Frontal cortex (tissue), 4 donors: ENCODE results near the gene KCNMB1. TPM values are rescaled to one million over a fixed set of nuclear protein-coding genes. Genes with fewer than 3 reads are reported as not detected.
A peak's percentile ranks its signal among the peaks of the same experiment; 100 is the strongest.

Experiments used
- DNase-seq, 2 donors: peaks; one replicate each; pipeline ENCODE4 v3.0.0; 2012; ENCODE audit warnings: low spot score in 2 of 2
- FAIRE-seq: peaks from 2 replicates; lab custom pipeline; 2012; peaks lifted over from hg19 to GRCh38; lab: Jason Lieb, UNC
- total RNA-seq: library from RNA; depleted of rRNA; stranded (reverse); fragments of >200 nt; gene quantifications from one replicate; pipeline ENCODE4 v1.2.3, GENCODE V29; 2014
- donor health status: control.
- donor health status: control.
- donor health status: control.

Gene KCNMB1
- total RNA-seq, 1 donor from 2014 or later = under 0.01 TPM

DNA sequence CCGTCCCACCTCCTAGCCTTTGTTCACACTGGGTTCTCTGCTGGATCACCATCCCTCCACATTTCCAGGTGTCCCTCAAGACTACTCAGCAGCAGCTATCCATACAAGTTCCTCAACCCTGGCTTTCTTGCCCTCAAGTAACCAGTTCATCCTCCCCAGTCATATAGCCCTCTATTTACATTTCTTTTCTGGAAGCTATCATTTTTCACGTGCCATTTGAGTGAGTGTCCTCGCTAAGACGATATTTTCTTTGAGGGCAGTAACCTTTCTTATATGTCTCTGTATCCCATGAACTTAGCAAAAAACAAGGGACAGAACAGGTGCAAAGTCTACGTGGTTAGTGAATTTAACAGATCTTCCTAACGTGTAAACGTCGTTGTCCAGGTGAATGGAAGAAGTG lies 29.6 kb upstream of the KCNMB1 start:
- FAIRE-seq (no peak), DNase-seq (no peak)

DNA sequence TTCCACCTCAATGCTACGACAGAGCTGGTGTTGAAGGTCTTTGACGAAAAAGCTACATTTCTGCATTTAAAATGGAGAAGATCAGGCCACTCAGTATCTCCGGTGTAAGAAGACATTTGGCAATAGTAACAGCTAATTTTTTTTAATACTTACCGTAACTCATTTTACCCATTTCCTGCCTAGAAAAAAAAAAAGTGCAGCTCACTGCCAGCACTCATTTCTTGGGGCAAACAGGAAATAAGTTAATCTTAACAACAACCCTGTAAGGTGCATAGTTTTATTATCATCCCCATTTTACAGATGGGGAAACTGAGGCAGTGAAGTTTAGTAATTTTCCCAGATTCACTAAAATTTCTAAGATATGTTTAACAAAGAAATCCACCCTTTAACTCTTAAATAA lies 27.4 kb upstream of the KCNMB1 start:
- DNase-seq (no peak), FAIRE-seq (no peak)

DNA sequence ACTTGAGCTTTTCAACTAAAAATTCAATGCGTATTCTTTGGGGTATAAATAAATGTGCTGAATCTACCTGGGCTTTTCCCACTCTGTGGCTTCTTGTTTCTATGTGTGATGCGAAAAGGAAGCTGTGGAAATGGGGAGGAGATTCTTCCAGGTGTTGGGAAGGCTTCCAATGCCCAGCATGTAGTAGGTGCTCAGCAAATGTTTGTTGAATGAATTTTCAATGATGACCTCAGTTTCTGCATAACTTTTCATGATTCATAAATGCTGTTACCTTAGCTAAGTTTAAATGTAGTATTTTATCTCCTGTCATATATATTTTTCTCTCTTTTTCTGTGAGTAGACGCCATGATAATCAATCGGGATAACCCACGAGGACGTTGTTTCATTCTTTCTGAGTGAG lies 25.6 kb upstream of the KCNMB1 start:
- DNase-seq (no peak), FAIRE-seq (no peak)

DNA sequence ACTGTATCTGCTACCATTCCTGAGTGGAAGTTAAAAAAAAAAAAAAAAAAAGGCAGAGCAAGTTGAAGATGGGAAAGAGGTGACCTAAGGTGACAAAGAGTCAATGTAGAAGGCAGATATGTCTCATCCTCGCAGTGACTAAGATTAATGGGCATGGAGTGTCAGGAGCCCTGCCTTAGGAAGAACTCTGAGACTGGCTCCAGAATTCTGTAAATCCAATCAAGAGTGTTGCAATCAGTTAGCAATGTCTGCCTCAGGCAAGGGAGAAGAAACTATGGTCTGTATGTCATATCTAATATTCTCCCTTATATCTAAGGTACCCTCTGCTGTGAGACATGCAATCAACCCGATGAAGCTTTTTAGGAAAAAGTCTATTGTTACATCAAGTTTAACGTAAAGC lies 24.7 kb upstream of the KCNMB1 start:
- FAIRE-seq = no peak
- no peak for DNase-seq

DNA sequence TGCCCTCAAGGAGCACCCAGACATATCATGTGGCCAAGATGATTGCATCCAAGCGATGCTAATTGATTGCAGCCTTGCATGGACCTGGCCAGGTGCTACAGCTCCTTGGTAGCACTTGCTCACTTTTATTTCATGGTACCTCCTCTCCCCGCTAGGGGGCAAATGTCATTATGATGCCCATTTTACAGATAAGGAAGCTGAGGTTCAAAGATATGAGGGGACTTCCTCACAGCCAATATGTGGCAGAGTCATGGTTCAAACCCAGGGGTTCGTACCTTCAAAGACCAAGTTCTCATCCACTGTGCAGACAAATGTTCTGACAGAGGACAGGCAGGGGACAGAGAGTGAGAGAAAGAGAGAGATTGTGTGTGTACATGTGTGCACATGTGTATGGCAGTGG lies 21.9 kb upstream of the KCNMB1 start:
- FAIRE-seq (no peak), DNase-seq (no peak)

DNA sequence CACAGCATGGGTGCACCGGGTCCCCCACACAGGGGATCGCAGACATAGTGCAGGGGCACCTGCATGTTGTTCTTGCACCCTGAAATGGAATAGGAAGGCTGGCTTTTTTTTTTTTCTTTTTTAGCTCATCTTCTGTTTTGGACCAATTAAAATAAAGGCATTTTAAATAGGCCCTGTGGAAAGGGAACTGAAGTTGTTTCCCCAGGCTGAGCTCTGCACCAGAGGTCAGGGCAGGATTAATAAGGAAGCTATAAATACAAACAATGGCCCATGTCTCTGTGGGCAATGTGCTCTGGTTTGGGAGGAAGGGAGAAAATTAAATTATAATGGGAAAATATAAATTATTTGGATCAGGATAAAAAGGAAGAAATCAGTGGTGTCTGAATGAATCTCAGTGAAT lies 21.2 kb upstream of the KCNMB1 start:
- FAIRE-seq (no peak), DNase-seq (no peak)

DNA sequence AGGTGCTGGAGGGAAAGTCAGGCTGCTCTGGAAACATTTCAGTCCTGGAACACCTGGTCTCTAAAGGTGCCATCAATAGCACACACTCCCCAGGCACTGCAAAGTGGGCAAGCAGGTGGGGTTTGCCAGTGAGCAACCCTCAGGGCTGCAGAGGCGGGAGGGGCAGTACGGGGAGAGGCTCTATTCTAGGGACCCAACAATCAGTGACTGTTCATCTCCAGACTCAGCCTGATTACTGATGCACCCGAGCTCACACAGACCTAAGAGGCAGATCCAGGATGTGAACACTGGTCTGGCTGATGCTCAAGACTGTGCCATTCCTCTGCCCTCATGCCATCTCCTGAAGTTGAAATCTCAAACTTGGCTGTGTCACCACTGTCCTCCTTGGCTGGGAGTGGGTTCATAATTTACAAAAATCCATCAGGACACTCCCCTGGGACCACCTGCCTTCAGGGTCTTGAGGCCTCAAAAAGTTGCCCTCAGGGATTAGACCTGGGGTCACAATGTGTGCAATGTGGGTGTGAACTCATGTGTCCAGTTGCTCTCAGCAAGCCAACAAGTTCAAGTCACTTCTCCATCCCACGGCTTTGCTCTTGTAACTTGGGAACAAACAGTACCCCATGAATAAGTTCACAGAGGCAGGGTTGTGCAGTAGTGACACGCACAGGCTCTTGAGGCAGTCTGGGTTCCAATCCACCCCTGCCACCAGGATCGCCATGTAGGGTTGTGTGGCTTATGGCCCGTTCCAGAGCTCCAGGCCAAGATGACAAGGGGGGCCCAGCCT lies 19.9 kb upstream of the KCNMB1 start:
- FAIRE-seq (no peak), DNase-seq (no peak)

DNA sequence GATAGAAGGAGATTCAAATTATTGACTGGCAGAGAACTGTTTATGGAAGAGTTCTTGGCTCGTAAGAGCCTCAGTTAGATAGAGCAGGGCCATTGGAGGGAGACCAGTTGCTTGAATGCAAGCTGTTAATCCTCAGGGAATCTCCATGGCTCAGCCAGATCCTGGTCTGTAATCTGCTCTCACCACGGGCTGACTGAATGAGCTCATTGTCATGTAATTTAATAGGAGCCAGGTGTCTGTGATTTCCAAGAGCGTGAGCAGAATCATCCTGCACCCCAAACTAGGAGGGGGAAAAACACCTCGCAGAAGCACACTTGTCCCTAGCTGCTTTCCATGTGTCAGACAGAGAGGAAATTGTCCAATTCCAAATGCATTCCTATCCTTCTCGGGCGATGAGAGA lies 19.1 kb upstream of the KCNMB1 start:
- no peak for FAIRE-seq
- DNase-seq = no peak

DNA sequence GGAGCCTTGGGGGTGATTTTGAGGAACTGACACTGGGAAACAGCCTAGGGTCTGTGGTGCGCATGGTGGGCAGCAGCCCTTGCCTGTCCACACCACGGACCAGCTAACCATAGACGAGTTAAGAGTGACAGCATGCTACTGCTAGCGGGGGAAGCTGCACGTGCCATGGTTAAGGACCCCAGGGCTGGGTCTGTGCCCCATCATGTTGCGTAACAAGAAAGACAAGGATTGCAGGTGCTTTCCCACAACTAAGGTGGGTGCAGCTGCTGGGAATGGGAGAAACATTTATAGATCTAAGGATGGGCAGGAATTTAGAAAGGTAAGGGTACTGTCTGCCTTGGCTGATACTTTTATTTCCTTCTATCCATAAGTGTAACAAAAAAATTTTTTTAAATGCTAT lies 17.9 kb upstream of the KCNMB1 start:
- FAIRE-seq = no peak

DNA sequence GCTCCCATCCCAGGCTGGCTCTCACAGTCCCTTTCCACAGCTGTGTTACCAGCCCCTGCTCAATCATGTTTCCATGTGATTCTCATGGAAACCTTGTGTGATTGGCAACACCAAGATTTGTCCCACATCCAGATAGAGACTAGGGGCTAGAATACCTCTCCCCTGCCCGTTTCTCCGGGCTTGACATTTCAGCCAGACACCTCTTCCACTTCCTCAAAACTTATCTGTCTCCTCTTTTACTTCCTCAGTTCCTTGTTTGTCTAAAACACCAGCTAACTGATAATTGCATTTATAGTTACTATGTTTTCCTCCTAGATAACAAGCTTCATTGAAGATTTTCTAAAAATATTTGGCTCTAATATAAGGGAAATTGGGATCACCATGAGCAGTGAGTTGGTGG lies 16.6 kb upstream of the KCNMB1 start:
- no peak for FAIRE-seq

More for the DNA sequence above, 17.9 kb upstream of the KCNMB1 start:
- DNase-seq = no peak

DNA sequence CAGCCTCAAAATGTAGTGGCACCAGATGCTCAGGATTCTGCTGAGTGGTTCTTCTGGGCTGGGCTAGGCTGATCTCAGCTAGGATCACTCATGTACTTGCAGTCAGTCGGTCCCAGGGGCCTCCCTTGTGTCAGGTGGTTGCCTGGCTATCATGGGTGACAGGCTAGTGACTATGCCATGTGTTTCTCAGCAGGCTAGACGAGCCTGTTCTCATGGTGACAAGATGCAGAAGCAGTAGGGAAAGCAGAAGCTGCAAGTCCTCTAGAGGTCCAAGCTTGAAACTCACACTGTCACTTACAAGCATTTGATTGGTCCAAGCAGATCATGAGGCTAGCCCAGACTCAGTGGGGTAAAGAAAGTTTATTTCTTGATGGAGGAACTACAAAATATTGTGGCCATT lies 15.2 kb upstream of the KCNMB1 start:
- DNase-seq = no peak
- no peak for FAIRE-seq

More for the DNA sequence above, 16.6 kb upstream of the KCNMB1 start:
- DNase-seq = no peak

DNA sequence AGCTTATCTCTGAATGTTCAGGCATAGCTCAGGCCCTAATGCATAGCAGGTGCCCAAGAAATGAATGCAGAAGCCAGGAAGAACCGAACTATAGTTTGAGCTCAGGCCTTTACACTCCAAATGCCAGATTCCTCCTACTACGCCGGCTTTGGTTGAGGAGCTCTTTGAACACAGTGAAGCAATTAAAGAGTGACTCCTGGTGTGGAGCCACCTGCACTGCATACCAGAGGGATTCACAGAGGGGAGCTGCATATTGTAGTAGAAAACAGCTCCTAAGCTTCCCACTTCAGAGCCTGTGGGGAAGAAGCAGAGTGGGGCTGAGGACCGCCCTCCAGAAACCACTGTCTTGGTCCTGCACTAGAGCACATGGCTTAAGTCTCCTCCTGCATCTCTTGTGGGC lies 14.5 kb upstream of the KCNMB1 start:
- no peak for DNase-seq
- no peak for FAIRE-seq

DNA sequence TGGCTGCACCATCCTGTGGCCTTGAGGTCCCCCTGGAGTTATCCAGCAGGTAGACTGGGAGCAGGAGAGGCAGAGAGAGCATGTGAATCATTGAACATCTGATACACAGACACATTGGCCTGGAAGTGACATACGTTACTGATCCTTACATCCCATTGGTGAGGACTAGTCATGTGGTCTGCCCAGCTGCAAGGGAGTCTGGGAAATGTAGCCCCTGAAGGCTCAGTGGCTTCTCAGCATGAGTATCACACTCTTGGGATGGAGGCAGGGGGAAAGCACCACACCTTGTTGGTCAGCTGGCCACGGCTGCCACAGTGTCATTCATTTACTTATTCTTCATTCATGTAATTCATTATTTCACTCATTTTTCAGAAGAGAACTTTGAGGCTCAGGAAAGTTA lies 13.3 kb upstream of the KCNMB1 start:
- DNase-seq = no peak
- FAIRE-seq = no peak

DNA sequence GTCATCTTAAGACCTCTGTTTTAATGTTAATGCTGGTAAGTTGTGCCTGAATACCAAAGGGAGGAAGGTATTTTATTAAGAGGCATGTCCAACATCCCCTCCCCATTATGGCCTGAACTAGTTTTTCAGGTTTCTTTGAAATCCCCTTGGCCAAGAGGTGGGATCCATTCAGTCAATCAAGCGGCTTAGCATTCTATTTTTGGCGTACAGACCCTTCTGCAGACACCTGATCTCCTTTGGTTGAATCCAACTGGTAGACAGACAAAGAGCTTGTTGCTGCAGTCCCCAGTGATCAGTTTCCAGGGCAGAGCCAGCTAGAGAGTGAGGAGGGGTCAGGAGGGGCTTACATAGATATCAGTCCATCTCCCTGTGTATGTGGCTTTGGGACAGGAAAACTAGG lies 7.9 kb upstream of the KCNMB1 start:
- FAIRE-seq = no peak

DNA sequence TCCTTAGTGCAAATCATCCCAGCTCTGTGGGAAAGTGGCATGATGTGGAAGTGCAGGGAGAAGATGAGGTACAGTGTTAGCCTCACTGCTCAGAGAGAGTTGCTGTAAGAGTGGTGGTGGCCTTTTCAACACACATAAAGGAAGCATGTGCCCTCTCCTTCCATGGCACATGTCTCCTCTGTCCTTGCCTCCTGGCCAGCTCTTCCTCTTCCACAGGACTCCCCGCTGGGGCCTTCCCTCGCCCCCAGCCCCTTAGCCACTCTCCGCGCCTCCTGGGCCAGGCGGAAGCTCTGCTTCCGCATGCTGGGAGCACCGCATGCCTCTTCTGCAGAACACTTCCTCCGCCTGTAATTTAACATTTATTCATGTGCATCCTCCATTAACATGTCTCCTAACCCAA lies 4.8 kb upstream of the KCNMB1 start:
- no peak for DNase-seq
- no peak for FAIRE-seq

More for the DNA sequence above, 7.9 kb upstream of the KCNMB1 start:
- no peak for DNase-seq

DNA sequence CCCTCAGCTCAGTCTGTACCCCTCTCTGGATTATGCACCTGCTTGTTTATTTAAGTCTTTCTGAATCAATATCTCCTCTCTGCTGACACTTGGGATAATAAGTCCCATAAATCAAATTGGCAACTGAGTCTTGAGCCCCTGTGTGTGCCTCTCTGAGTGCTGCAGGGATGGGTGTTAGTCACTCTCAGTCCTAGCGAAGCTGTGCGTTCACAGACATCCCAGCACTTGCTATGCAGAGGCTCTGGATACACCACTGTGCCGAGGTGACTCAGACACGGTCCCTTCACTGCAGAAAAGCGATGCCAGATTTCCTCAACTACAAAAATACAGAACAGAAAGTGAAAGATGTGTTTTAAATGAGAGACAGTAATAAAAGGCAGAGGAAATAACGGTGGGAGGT lies 4.1 kb upstream of the KCNMB1 start:
- peak in 1 of 2 donors; percentile 22 for DNase-seq
- no peak for FAIRE-seq

DNA sequence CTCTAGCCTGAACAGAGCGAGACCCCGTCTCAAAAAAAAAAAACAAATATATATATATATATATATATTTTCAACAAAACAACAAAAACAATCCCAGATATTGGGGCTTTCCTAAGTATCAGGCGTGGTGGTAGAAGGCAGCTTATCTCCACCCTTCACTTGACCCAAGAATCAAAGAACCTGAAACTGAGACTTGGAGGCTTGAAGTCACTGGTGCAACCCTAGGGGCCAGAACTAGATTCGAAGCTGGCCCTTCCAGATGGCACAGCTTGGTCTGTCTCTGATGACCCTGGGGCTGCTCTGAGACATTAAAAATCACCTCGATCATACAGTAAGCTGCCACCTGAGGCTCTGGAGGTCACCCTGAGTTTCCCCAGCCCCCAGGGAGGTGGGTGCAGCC lies 1.3 kb upstream of the KCNMB1 start:
- FAIRE-seq = no peak
- DNase-seq = no peak

DNA sequence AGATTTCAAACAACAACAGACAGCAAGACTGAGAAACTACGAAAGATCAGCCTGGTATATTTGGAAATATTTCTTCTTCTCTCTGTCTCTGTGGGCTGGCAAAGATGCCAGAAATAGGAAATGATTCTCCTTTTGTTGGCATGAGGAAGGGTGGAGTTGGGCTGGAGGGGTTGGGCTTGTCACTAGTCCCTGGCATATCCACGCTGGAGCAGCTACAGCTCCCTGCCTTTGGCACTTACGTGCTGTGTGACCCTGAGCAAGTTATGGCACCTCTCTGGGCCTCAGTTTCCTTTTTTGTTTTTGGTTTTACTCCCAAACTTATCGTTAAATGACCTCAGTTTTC lies 354 bp upstream of the KCNMB1 start:
- no peak for FAIRE-seq
- DNase-seq = peak in 1 of 2 donors; percentile 47

DNA sequence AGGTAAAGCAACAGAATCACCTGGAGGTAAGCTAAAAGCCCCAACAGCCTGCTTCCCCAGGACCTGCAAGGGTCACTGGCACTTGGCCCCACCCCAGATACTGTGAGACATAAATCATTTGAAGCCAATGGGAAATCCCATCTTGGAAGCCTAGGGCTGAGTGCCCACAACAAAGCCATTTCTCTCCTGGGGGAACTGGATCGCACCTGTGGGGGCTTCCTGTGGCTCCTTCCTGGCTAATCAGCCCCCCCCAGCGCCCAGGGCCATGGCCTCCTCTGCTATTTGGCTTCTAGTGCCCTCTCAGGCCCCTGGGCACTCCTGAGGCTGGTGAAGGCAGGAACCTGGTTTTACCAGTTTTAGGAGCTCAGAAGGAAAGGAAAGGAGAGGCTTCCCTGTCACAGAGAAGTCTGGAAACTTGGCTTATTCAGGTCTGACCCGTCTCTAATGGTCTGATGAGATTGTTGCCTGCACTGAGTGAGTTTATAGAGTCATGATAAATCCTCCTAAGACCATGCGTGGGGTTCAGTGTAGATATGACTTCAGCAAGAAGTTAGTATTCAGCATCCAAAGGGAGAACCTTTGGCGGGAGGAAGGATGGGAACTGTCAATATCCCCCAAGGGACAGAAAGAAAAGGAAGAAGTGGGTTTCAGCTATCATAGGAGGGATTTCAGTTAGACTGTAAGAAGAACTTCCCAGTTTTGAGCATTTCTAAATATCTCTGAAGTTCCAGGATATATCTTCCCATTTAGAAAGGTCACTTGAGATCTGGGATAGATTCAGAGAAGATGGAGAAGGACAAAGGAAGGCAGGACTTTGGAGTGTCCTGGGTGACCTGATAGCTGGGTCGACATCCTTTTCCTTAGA lies 1.2 kb downstream of the KCNMB1 start:
- FAIRE-seq = no peak
- no peak for DNase-seq

DNA sequence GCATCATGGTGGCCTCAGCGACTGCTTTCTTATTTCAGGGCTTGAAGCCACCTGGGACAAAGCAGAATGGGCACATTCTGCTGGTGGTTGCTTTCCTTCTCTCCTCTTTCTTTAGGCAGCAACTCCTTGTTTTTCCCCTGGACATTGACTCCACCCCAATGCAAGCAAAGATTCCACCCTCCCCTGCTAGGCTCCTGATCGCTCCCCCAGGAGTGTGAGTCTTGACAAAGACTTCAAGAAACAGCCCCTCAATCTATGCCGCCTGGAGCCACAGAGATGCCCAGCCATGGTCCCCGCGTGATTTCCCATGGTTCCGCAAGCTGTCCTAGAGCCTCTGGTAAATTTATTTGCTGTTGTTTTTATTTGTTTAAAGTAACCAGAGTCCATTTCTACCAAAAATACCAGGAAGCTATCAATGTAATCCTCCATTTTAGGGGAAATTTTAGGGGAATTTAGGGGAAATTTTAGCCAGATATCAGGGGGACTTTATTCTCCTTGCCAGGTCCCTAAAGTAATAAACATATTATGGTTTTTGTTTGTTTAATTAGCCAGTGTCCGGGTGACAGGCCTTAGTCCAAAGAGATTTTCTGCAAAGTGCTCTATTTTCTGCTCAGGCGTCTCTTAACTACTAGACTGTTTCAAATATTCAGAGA lies 2.3 kb downstream of the KCNMB1 start:
- DNase-seq (no peak), FAIRE-seq (no peak)

DNA sequence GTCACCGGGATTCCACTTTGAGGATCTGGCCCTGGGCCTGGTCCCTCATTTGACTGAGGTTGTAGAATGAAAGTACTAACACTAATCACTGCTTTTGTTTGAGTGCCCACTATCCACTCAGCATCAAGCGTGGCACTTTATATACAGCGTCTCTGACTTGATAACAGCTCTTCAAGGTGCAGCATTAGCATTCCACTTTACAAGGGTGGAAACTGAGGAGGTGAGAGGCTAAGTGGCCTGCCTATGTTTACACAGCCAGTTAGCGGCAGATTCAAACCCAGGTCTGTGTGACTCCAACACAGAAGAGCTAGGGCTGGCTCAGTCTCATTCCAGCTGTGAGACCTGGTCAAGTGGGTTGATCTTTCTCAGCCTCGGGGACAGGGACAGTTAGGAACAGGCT lies 5.9 kb downstream of the KCNMB1 start:
- DNase-seq (no peak), FAIRE-seq (no peak)
